ENCODE data around the gene LSM14A.

- TF ChIP-seq CTCF (tag by site-specific recombination; IDR thresholded peaks at IDR 0.05) (no peak), ZNF670 (tag by site-specific recombination; IDR thresholded peaks at IDR 0.05; ENCODE audit: low read depth) (no peak), ZNF629 (tag by site-specific recombination; IDR thresholded peaks at IDR 0.05) (no peak), ZBTB7A (tag by site-specific recombination; IDR thresholded peaks at IDR 0.05; ENCODE audit: low read depth) (no peak)
- TF ChIP-seq, protein P1, sequence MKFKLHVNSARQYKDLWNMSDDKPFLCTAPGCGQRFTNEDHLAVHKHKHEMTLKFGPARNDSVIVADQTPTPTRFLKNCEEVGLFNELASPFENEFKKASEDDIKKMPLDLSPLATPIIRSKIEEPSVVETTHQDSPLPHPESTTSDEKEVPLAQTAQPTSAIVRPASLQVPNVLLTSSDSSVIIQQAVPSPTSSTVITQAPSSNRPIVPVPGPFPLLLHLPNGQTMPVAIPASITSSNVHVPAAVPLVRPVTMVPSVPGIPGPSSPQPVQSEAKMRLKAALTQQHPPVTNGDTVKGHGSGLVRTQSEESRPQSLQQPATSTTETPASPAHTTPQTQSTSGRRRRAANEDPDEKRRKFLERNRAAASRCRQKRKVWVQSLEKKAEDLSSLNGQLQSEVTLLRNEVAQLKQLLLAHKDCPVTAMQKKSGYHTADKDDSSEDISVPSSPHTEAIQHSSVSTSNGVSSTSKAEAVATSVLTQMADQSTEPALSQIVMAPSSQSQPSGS (tag by site-specific recombination; IDR thresholded peaks at IDR 0.05; ENCODE audit: low read depth), result no peak
Measured at GRCh38 chr19:34171539-34171876, 796 bp upstream of the LSM14A start.
